ENCODE results near the gene SMIM5.

The SMIM5 gene

GRCh38 chr17:75619506-75620431 lies 13.5 kb upstream of the SMIM5 start:
- Mint-ChIP-seq H3K27me3 (ENCODE audit: low read depth, poor library complexity) (peaks cover 3% of the 10 kb centered on the region), H3K9me3 (no peaks in the 10 kb centered on the region), H3K4me1 (peaks cover 13% of the 10 kb centered on the region), H3K27ac (no peak overlapping the region), H3K4me3 (no peak overlapping the region), H3K36me3 (ENCODE audit: low read depth) (no peaks in the 10 kb centered on the region)
- peak; percentile 67 for TF ChIP-seq CTCF (IDR thresholded peaks at IDR 0.05)
- peak; percentile 82 for DNase-seq

- no peaks in the 10 kb centered on the region for H3K9me3 Mint-ChIP-seq
These were observed 11.7 kb upstream of the SMIM5 start for GRCh38 chr17:75621489-75621888.

GRCh38 chr17:75622076-75622475 lies 11.2 kb upstream of the SMIM5 start:
- Mint-ChIP-seq H3K27me3 (ENCODE audit: low read depth, poor library complexity) (peaks cover 3% of the 10 kb centered on the region), H3K27ac (peak overlapping the region; percentile 62), H3K9me3 (no peaks in the 10 kb centered on the region), H3K4me3 (peak overlapping the region; percentile 52), H3K36me3 (ENCODE audit: low read depth) (no peaks in the 10 kb centered on the region), H3K4me1 (peaks cover 13% of the 10 kb centered on the region)
- no peak for DNase-seq
- no peak for TF ChIP-seq CTCF (IDR thresholded peaks at IDR 0.05)

More at GRCh38 chr17:75621489-75621888, 11.7 kb upstream of the SMIM5 start:
- DNase-seq = no peak
- H3K36me3 Mint-ChIP-seq (ENCODE audit: low read depth) = no peaks in the 10 kb centered on the region
- peaks cover 13% of the 10 kb centered on the region for H3K4me1 Mint-ChIP-seq
- no peak overlapping the region for H3K27ac Mint-ChIP-seq
- no peak overlapping the region for H3K4me3 Mint-ChIP-seq
- H3K27me3 Mint-ChIP-seq (ENCODE audit: low read depth, poor library complexity) = peaks cover 3% of the 10 kb centered on the region
- TF ChIP-seq CTCF (IDR thresholded peaks at IDR 0.05) = no peak

- H3K27ac Mint-ChIP-seq = no peak overlapping the region
- peaks cover 13% of the 10 kb centered on the region for H3K4me1 Mint-ChIP-seq
- no peak overlapping the region for H3K4me3 Mint-ChIP-seq
- DNase-seq = no peak
- no peaks in the 10 kb centered on the region for H3K9me3 Mint-ChIP-seq
- no peak for TF ChIP-seq CTCF (IDR thresholded peaks at IDR 0.05)
- H3K27me3 Mint-ChIP-seq (ENCODE audit: low read depth, poor library complexity) = peaks cover 3% of the 10 kb centered on the region
- no peaks in the 10 kb centered on the region for H3K36me3 Mint-ChIP-seq (ENCODE audit: low read depth)
These were observed 10.4 kb upstream of the SMIM5 start for GRCh38 chr17:75622771-75623273.

- peaks cover 13% of the 10 kb centered on the region for H3K4me1 Mint-ChIP-seq
- H3K4me3 Mint-ChIP-seq = no peak overlapping the region
- TF ChIP-seq CTCF (IDR thresholded peaks at IDR 0.05) = no peak
- no peaks in the 10 kb centered on the region for H3K36me3 Mint-ChIP-seq (ENCODE audit: low read depth)
- H3K9me3 Mint-ChIP-seq = no peaks in the 10 kb centered on the region
- H3K27me3 Mint-ChIP-seq (ENCODE audit: low read depth, poor library complexity) = peaks cover 3% of the 10 kb centered on the region
- no peak overlapping the region for H3K27ac Mint-ChIP-seq
- DNase-seq = no peak
These were observed 9.8 kb upstream of the SMIM5 start for GRCh38 chr17:75623386-75623785.

All from nephron progenitor cell (in vitro differentiated cells).